Endothelial cell of umbilical vein (primary cell): ENCODE data around the gene KDM5B. TPM values are rescaled to one million over a fixed set of nuclear protein-coding genes. Genes with fewer than 3 reads are reported as not detected.
A peak's percentile ranks its signal among the peaks of the same experiment; 100 is the strongest.

Source experiments
- BruUV-seq: library from RNA; stranded (reverse); fragments of 400-500 nt; replicated peaks from 2 replicates; lab custom pipeline; 2021; lab: Mats Ljungman, UMichigan
- CTCF ChIA-PET: fragments of 300-600, 350-600 bp; sonication (Branson Sonifier 250); formaldehyde crosslinking; loops from one replicate; lab custom pipeline; 2021; ENCODE audit warnings: antibody characterized with exemption, inconsistent platforms; lab: Charles Lee
- POLR2A ChIA-PET: fragments of 300-600, 350-600 bp; sonication (Branson Sonifier 250); formaldehyde crosslinking; loops from one replicate; lab custom pipeline; 2021; ENCODE audit warnings: antibody characterized with exemption, inconsistent platforms; lab: Charles Lee
- DNase-seq: peaks from one replicate; pipeline ENCODE4 v3.0.0-alpha.2; 2011; ENCODE audit warnings: low read depth, low spot score
- FAIRE-seq: peaks from 2 replicates; lab custom pipeline; 2011; peaks lifted over from hg19 to GRCh38; lab: Jason Lieb, UNC
- H2AFZ ChIP-seq: 2 replicates; pipeline ENCODE4 v1.6.0; 2012; ENCODE audit warnings: low read depth, low read length, control low read depth, inconsistent platforms
- H3K27ac ChIP-seq: 2 replicates; pipeline ENCODE4 v1.5.1; 2011; ENCODE audit warnings: low read depth, mild to moderate bottlenecking, control low read depth, low read length, moderate library complexity; ENCODE audit not compliant: insufficient read depth
- H3K27me3 ChIP-seq, 2 experiments: 2 replicates each; pipeline versions ENCODE4 v1.6.0 to v1.6.1; 2011; ENCODE audit warnings: low read length in 2 of 2, mixed read lengths in 1 of 2; ENCODE audit not compliant: control insufficient read depth in 2 of 2, insufficient read depth in 2 of 2
- H3K36me3 ChIP-seq, 2 experiments: 2 replicates in 1 of 2; 3 replicates in 1 of 2; pipeline ENCODE4 v1.5.1; 2011; ENCODE audit warnings: low read length in 2 of 2, mild to moderate bottlenecking in 1 of 2, moderate library complexity in 1 of 2; ENCODE audit not compliant: control insufficient read depth in 2 of 2, insufficient read depth in 2 of 2; ENCODE audit errors: extremely low read depth in 1 of 2
- H3K4me1 ChIP-seq: 3 replicates; pipeline ENCODE4 v1.5.1; 2011; ENCODE audit warnings: mild to moderate bottlenecking, low read length; ENCODE audit not compliant: control insufficient read depth, insufficient read depth; ENCODE audit errors: extremely low read depth
- H3K4me2 ChIP-seq: 2 replicates; pipeline ENCODE4 v1.6.1; 2011; ENCODE audit warnings: low read length, control low read depth, mixed read lengths; ENCODE audit not compliant: insufficient read depth
- H3K4me3 ChIP-seq, 3 experiments: fragments of 200-600 bp in 1 of 3; sonication (generic), shearing (Covaris generic) in 1 of 3; replicated peaks in 1 of 3; 2 replicates each; pipeline ENCODE4 v1.5.1; 2011 to 2016; ENCODE audit warnings: control low read depth in 3 of 3, low read length in 3 of 3, mild to moderate bottlenecking in 2 of 3, inconsistent platforms in 1 of 3, low read depth in 1 of 3, moderate library complexity in 1 of 3; ENCODE audit not compliant: insufficient read depth in 1 of 3
- H3K79me2 ChIP-seq: 2 replicates; pipeline ENCODE4 v1.6.0; 2012; ENCODE audit warnings: low read length, inconsistent platforms; ENCODE audit not compliant: control insufficient read depth, insufficient read depth
- H3K9ac ChIP-seq: replicated peaks from 2 replicates; pipeline ENCODE3; 2011; ENCODE audit warnings: low read length, control low read depth; ENCODE audit not compliant: insufficient read depth; ENCODE audit errors: extremely low read depth
- H3K9me1 ChIP-seq: replicated peaks from 3 replicates; pipeline ENCODE4 v1.6.0; 2011; ENCODE audit warnings: mild to moderate bottlenecking, low read length; ENCODE audit not compliant: control insufficient read depth, insufficient read depth; ENCODE audit errors: extremely low read depth
- H3K9me3 ChIP-seq: replicated peaks from 2 replicates; pipeline ENCODE4 v1.5.1; 2012; ENCODE audit warnings: low read length, inconsistent platforms; ENCODE audit not compliant: control insufficient read depth, insufficient read depth
- H4K20me1 ChIP-seq: replicated peaks from 2 replicates; pipeline ENCODE3; 2011; ENCODE audit warnings: mild to moderate bottlenecking, low read length; ENCODE audit not compliant: control insufficient read depth, insufficient read depth; ENCODE audit errors: extremely low read depth
- CTCF ChIP-seq, 2 donors: IDR thresholded peaks; 1 replicate in 1 of 2; 2 replicates in 1 of 2; pipeline ENCODE4 v1.5.1; 2011; ENCODE audit warnings: low read length in 2 of 2, mild to moderate bottlenecking in 2 of 2, moderate library complexity in 2 of 2, control low read depth in 1 of 2, inconsistent platforms in 1 of 2, low read depth in 1 of 2; ENCODE audit not compliant: insufficient read depth in 1 of 2; ENCODE audit errors: extremely low read depth in 1 of 2
- EZH2 ChIP-seq: IDR thresholded peaks from 2 replicates; pipeline ENCODE4 v1.6.1; 2012; ENCODE audit warnings: borderline replicate concordance, low read depth, mild to moderate bottlenecking, moderate library complexity, low read length, inconsistent platforms; ENCODE audit not compliant: severe bottlenecking
- FOS ChIP-seq: IDR thresholded peaks from 2 replicates; pipeline ENCODE4 v1.6.1; 2011; ENCODE audit warnings: mild to moderate bottlenecking, low read length, moderate library complexity, borderline replicate concordance; ENCODE audit not compliant: insufficient read depth
- GATA2 ChIP-seq: IDR thresholded peaks from 2 replicates; pipeline ENCODE4 v1.7.0; 2011; ENCODE audit warnings: low read depth, mild to moderate bottlenecking, moderate library complexity, mixed read lengths, low read length; ENCODE audit not compliant: insufficient read length, insufficient read depth
- JUN ChIP-seq: IDR thresholded peaks from 2 replicates; pipeline ENCODE4 v1.6.1; 2011; ENCODE audit warnings: borderline replicate concordance, low read depth; ENCODE audit not compliant: insufficient read length, insufficient read depth
- MYC ChIP-seq: IDR thresholded peaks from one replicate; pipeline ENCODE4 v1.6.1; 2011; ENCODE audit warnings: mild to moderate bottlenecking, low read depth, low read length
- POLR2A ChIP-seq: IDR thresholded peaks from 2 replicates; pipeline ENCODE4 v1.6.1; 2012; ENCODE audit warnings: low read depth, mild to moderate bottlenecking, control low read depth, low read length
- POLR2AphosphoS5 ChIP-seq: IDR thresholded peaks from 2 replicates; pipeline ENCODE4 v1.6.1; 2012; ENCODE audit warnings: low read depth, mild to moderate bottlenecking, control low read depth, low read length, moderate library complexity; ENCODE audit not compliant: insufficient read depth
- dilution Hi-C: fragments of 300-500 bp; cut with MboI; formaldehyde crosslinking; loops from one replicate; pipeline ENCODE4 v1.15.0; 2019; ENCODE audit warnings: low sequenced_read_pairs; ENCODE audit not compliant: extremely low pct_ligation_motif_present
- intact Hi-C: fragments of 100-400 bp; cut with micrococcal nuclease; formaldehyde crosslinking; loops from one replicate; pipeline ENCODE4 v1.10.0; 2022
- polyA plus RNA-seq, 4 experiments: library from polyadenylated mRNA; depleted of rRNA in 3 of 4; stranded (reverse) in 3 of 4; unstranded in 1 of 4; fragments of >200 nt; gene quantifications; 2 replicates each; pipeline versions ENCODE4 v1.2.1 to v1.2.3, GENCODE V29; 2011 to 2012; ENCODE audit warnings: missing spikeins in 1 of 4
- total RNA-seq: library from RNA; stranded (reverse); gene quantifications from 2 replicates; pipeline ENCODE4 v1.2.3, GENCODE V29; 2021
- TF ChIP-seq, protein P1 (sequence below): IDR thresholded peaks from 2 replicates; pipeline ENCODE4 v1.6.1; 2011; ENCODE audit not compliant: insufficient read depth, insufficient read length

KDM5B gene
- total and polyA plus RNA-seq, 2 donors (not counting 3 experiments of a cell fraction or from before 2014, with no cell fraction given): 25.2 to 65.5 TPM

- no peak overlapping the region for H3K27ac ChIP-seq
- intact Hi-C loops (loop anchor here (1.0 to 2.0 kb wide), 3 partner anchors 51 to 197 kb away; partner anchors contain the start of gene TMEM183A), dilution Hi-C loops (no loop called here)
- H3K9ac ChIP-seq: peak overlapping the region; percentile 35
- no peaks in the 10 kb centered on the region for H4K20me1 ChIP-seq
- peaks cover 9% of the 10 kb centered on the region in 2 experiments for H3K27me3 ChIP-seq
- ChIA-PET POLR2A (no interaction called here), CTCF (interaction anchor here (0.7 to 1.6 kb wide), 2 partner anchors 19 to 189 kb away, joined by 3 read pairs; no protein-coding TSS in a partner anchor)
- peaks cover 27% of the 10 kb centered on the region for H3K79me2 ChIP-seq
- FAIRE-seq: no peak
- no peak for DNase-seq
- no TSS peak for BruUV-seq
- H3K36me3 ChIP-seq: no peaks in the 10 kb centered on the region
- H3K4me3 ChIP-seq: peak overlapping the region; percentile 58 to 81 (median 60)
- H2AFZ ChIP-seq: peak overlapping the region; percentile 98
- H3K4me1 ChIP-seq: peaks cover 13% of the 10 kb centered on the region
- no peaks in the 10 kb centered on the region for H3K9me1 ChIP-seq
- H3K9me3 ChIP-seq: no peaks in the 10 kb centered on the region
- peak overlapping the region; percentile 94 for H3K4me2 ChIP-seq
- TF ChIP-seq, protein P1, sequence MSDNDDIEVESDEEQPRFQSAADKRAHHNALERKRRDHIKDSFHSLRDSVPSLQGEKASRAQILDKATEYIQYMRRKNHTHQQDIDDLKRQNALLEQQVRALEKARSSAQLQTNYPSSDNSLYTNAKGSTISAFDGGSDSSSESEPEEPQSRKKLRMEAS: no peak
- TF ChIP-seq POLR2AphosphoS5 (no peak), GATA2 (no peak)
These were observed 2.0 kb upstream of the KDM5B start for GRCh38 chr1:202810193-202810614.

DNA sequence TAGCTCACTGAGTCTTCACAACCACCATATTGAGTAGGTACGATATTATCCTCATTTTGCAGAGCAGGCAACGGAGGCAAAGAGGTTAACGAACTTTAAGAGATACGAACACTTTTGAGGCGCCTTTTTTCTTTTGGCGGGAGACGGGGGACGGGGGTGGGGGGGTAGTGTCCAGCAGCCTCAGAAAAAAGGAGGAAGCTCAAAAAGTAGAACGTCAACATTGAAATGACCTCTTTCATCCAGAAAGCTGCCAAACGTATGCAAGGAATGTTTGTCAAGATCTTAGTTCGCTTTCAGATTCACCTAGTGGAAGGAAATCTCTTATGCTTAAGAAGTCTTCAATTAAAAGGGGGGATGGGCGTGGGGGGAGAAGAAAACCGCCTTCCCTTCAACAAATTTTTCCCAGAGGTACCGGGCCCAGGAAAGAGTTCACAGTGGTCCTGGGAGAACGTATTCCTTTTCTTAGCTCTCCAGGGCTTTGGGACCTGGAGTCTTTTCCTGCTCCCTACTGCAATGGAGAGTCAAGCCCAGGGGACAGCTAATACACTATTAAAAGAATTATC lies 1.5 kb upstream of the KDM5B start:
- DNase-seq (no peak), FAIRE-seq (no peak)
- Histone ChIP-seq H3K9ac (no peak overlapping the region), H3K27me3 (peaks cover 9% of the 10 kb centered on the region in 2 experiments), H3K9me1 (no peaks in the 10 kb centered on the region), H3K79me2 (peaks cover 32% of the 10 kb centered on the region), H3K4me1 (peaks cover 13% of the 10 kb centered on the region), H3K27ac (no peak overlapping the region), H3K4me2 (peak overlapping the region; percentile 94), H2AFZ (no peak overlapping the region), H3K9me3 (no peaks in the 10 kb centered on the region), H3K36me3 (no peaks in the 10 kb centered on the region), H4K20me1 (no peaks in the 10 kb centered on the region), H3K4me3 (no peak overlapping the region)
- dilution Hi-C loops (no loop called here), intact Hi-C loops (loop anchor here (1.0 to 2.0 kb wide), 3 partner anchors 52 to 197 kb away; partner anchors contain the start of gene TMEM183A)
- TF ChIP-seq, protein P1: no peak
- no peak for TF ChIP-seq CTCF (IDR thresholded peaks at IDR 0.05; ENCODE audit: extremely low read depth in 1 of 2, insufficient read depth in 1 of 2, low read depth in 1 of 2, low read length in 2 of 2)
- TF ChIP-seq MYC: no peak
- no peak for TF ChIP-seq POLR2AphosphoS5
- TF ChIP-seq POLR2A: no peak
- no peak for TF ChIP-seq GATA2
- no peak for TF ChIP-seq FOS
- no peak for TF ChIP-seq JUN
- no peak for TF ChIP-seq EZH2
- ChIA-PET POLR2A (no interaction called here), CTCF (interaction anchor here (1.6 kb wide), 1 partner anchor 190 kb away, joined by 3 read pairs; no protein-coding TSS in a partner anchor)
- BruUV-seq: no TSS peak
